GM04504 (cell line): Measurements from ENCODE around the gene PLA2G12B.
"Not testable (repeated sequence)": the region's sequence is repeated elsewhere in the genome, so short reads cannot be mapped to it uniquely, and the experiment has no call there.

Source experiments
- DNase-seq: peaks from one replicate; pipeline ENCODE4 v3.0.0-alpha.2; 2012; ENCODE audit warnings: low read depth

PLA2G12B gene

GRCh38 chr10:72954596-72955554 is at the start of gene PLA2G12B:
PLA2G12B (minus strand) TSS chr10:72954806; CDS start chr10:72954685, 121 bp downstream.
- DNase-seq, result no peak

DNA sequence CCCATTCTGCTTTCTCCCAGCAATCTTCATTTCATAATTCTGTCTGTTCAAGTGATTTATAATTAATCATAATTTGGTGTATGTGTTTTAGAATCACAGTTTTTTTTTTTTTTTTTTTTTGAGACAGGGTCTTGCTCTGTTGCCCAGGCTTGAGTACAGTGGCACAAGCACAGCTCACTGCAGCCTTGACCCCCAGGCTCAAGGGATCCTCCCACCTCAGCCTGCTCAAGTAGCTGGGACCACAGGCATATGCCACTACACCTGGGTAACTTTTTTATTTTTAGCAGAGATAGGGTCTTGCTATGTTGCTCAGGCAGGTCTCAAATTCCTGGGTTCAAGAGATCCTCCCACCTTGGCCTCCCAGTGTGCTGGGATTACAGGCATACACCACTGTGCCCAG is 49.2 kb upstream of the PLA2G12B start:
- DNase-seq, result no peak

DNA sequence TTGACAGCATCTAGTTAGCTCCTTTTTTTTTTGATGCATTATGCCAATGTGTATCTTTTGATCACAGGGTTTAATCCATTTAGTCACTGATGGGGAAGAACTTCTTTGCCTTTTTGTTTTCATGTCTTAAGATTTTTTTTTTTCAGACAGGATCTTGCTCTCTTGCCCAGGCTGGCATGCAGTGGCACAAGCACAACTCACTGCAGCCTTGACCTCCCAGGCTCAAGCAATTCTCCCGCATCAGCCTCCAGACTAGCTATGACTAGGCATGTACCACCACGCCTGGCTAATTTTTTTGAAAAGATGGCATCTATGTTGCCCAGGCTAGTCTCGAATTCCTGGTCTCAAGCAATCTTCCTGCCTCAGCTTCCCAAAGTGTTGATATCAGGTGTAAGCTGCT is 46.4 kb upstream of the PLA2G12B start:
- DNase-seq, result no peak

GRCh38 chr10:72997099-72997498 is 42.5 kb upstream of the PLA2G12B start:
- DNase-seq, result no peak

DNA sequence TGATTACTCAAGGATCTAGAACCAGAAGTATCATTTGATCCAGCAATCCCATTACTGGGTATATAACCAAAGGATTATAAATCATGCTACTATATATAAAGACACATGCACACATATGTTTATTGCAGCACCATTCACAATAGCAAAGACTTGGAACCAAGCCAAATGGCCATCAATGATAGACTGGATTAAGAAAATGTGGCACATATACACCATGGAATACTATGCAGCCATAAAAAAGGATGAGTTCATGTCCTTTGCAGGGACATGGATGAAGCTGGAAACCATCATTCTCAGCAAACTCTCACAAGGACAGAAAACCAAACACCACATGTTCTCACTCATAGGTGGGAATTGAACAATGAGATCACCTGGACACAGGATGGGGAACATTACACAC is 40.9 kb upstream of the PLA2G12B start:
- DNase-seq, result not testable (repeated sequence)

- not testable (repeated sequence) for DNase-seq
These were observed 35.2 kb upstream of the PLA2G12B start for GRCh38 chr10:72989771-72990170.

DNA sequence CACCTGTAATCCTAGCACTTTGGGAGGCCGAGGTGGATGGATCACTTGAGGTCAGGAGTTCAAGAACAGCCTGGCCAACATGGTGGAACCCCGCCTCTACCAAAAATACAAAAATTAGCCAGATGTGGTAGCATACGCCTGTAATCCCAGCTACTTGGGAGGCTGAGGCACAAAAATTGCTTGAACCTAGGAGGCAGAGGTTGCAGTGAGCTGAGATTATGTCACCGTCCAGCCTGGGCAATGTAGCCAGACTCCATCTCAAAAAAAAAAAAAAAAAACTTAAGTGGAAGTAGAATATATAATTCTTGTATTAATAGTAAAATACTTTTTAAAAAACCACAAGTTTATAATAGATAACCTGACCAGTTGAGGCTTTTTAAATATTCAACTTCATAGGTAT is 30.0 kb upstream of the PLA2G12B start:
- DNase-seq, result not testable (repeated sequence)

DNA sequence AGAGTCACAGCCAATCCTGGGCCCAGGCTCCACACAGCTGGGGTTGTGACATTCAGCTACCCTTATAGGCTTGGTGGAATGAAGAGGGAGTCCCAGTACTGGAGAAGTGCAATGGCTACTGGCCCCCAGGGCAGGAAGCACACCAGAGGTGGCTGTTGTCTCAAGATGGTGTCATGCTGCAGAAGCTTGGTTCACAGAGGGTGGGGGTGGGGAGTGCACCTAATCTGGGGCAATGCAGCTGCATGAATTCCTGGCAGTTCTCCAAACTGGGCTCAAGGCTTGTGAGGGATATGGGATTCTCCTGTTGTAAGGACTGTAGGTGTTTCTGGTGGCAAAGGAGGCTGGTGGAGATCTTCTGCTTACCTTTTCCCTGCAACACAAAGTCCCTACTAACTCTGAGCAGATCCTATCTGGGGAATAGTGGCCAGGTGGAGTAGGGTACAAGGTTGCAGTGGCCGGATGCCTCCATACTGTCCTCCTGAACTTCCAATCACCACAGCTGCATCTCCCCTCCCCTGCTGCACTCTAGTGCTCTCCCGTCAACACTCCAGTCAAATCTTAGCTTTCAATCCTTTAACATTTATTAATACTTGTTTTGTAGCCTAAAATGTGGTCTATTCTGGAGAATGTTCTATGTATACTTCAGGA is 27.4 kb upstream of the PLA2G12B start:
- DNase-seq, result no peak

- DNase-seq, result no peak
These were observed 26.6 kb upstream of the PLA2G12B start for GRCh38 chr10:72981028-72981881.

GRCh38 chr10:72980348-72980747 is 25.7 kb upstream of the PLA2G12B start:
- DNase-seq, result no peak

GRCh38 chr10:72979709-72980108 is 25.1 kb upstream of the PLA2G12B start:
- DNase-seq, result no peak

GRCh38 chr10:72976886-72977285 is 22.3 kb upstream of the PLA2G12B start:
- no peak for DNase-seq

- no peak for DNase-seq
These were observed 1.4 kb upstream of the PLA2G12B start for GRCh38 chr10:72956001-72956400.

DNA sequence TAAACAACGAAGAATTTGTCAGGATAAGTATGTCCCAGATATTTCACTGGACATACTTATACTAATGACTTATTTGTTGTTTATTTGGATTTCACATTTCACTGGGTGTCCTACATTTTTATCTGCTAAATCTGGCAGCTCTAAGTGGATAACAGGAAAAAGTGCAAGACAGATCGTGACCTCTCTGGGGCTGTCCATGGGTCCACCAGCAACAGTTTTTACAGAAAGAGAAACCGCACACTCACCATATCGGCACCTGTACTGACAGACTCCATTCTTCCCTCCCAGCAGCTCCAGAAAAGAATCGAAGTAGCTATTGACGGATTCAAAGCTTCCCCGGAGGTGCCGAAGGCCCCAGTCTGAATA is 393 bp downstream of the PLA2G12B start:
- no peak for DNase-seq

DNA sequence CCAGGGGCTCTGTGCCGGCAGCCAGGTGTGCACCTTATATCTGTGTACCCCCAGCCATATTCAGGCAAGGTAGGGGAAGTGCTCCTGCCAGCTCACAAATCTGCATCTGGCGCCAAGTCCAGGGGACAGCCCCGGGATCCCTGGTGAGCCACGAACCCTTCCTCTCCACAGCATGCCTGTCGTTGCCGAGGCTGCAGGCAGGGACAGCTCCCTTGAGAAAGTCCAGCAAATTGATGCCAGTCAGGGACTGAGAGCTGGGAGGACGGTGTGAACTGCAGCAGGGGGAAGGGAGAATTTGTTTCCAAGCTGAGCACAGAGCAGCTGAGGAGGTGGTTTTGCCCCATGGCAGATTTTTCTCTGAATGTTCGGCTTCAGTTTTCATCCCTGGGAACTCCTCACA is 919 bp downstream of the PLA2G12B start:
- no peak for DNase-seq

DNA sequence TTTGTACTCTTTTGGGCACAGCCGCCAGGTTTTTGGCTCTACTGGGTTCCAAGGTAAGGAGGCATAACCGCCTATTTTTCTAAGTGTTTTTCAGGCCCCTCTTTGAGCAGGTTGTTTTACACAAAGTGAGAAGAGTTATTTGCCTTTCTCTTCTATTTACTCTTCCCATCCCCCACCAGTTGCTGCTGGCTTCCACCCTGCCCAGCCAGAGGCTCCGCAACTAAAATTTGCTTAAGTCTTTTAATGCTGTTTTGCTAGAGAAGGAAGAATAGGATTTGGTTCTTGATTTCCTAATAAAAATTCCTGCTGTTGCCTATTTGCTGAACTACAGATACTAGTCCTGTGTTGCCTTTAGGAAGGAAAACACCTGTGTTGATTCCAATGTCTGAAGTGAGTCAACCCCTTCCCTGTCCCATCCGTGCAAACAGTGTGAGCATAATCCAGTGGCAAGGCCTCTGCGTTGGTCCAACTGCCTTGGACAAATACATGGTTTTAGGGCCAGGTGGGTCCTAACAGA is 1.9 kb downstream of the PLA2G12B start:
- no peak for DNase-seq

GRCh38 chr10:72952189-72952588 is 2.4 kb downstream of the PLA2G12B start:
- DNase-seq, result no peak

GRCh38 chr10:72951760-72952159 is 2.8 kb downstream of the PLA2G12B start:
- DNase-seq, result no peak

- DNase-seq, result no peak
These were observed 5.8 kb downstream of the PLA2G12B start for GRCh38 chr10:72948762-72949161.

- no peak for DNase-seq
These were observed 7.6 kb downstream of the PLA2G12B start for GRCh38 chr10:72946963-72947362.

GRCh38 chr10:72943498-72944234 is 10.9 kb downstream of the PLA2G12B start:
- no peak for DNase-seq
